ENCODE data around the gene CLDN14. TPM values are rescaled to one million over a fixed set of nuclear protein-coding genes. Genes with fewer than 3 reads are reported as not detected.

CLDN14 gene
- total RNA-seq, 1 donor from 2014 or later = not detected

- Histone ChIP-seq H3K4me3 (no peak overlapping the region), H3K9me3 (no peaks in the 10 kb centered on the region), H3K27me3 (no peaks in the 10 kb centered on the region), H3K36me3 (no peaks in the 10 kb centered on the region), H3K27ac (no peak overlapping the region), H3K4me1 (peaks cover 22% of the 10 kb centered on the region)
- no peak for DNase-seq (ENCODE audit: extremely low spot score in 2 of 2)
- intact Hi-C loops (cut with DNase I) = loop anchor here (5.0 kb wide), 1 partner anchor 427 kb away; no protein-coding TSS in a partner anchor
- TF ChIP-seq POLR2A (IDR thresholded peaks at IDR 0.05) = no peak
- TF ChIP-seq POLR2AphosphoS5 (IDR thresholded peaks at IDR 0.05; ENCODE audit: insufficient read depth in 1 of 2, low read depth in 1 of 2) = no peak
- TF ChIP-seq CTCF (IDR thresholded peaks at IDR 0.05) = no peak
Measured at GRCh38 chr21:36499578-36500471, 19.9 kb upstream of the CLDN14 start.

- TF ChIP-seq POLR2A (IDR thresholded peaks at IDR 0.05) = no peak
- TF ChIP-seq POLR2AphosphoS5 (IDR thresholded peaks at IDR 0.05; ENCODE audit: insufficient read depth in 1 of 2, low read depth in 1 of 2) = no peak
- no peak for TF ChIP-seq CTCF (IDR thresholded peaks at IDR 0.05)
- Histone ChIP-seq H3K36me3 (no peaks in the 10 kb centered on the region), H3K27me3 (no peaks in the 10 kb centered on the region), H3K4me1 (peaks cover 18% of the 10 kb centered on the region), H3K4me3 (no peak overlapping the region), H3K9me3 (no peaks in the 10 kb centered on the region), H3K27ac (no peak overlapping the region)
- DNase-seq (ENCODE audit: extremely low spot score in 2 of 2) = no peak
- intact Hi-C loops (cut with DNase I) = no loop called here
Measured at GRCh38 chr21:36494557-36494956, 14.6 kb upstream of the CLDN14 start.

- H3K9me3 ChIP-seq = no peaks in the 10 kb centered on the region
- TF ChIP-seq CTCF (IDR thresholded peaks at IDR 0.05) (no peak), POLR2A (IDR thresholded peaks at IDR 0.05) (no peak), POLR2AphosphoS5 (IDR thresholded peaks at IDR 0.05; ENCODE audit: insufficient read depth in 1 of 2, low read depth in 1 of 2) (no peak)
- H3K4me3 ChIP-seq = no peak overlapping the region
- H3K36me3 ChIP-seq = no peaks in the 10 kb centered on the region
- intact Hi-C loops (cut with DNase I) = no loop called here
- peaks cover 12% of the 10 kb centered on the region for H3K4me1 ChIP-seq
- peak overlapping the region; percentile 44 for H3K27ac ChIP-seq
- DNase-seq (ENCODE audit: extremely low spot score in 2 of 2) = no peak
- H3K27me3 ChIP-seq = no peaks in the 10 kb centered on the region
Measured at GRCh38 chr21:36491209-36491910, 11.4 kb upstream of the CLDN14 start.

- peaks cover 12% of the 10 kb centered on the region for H3K4me1 ChIP-seq
- TF ChIP-seq POLR2AphosphoS5 (IDR thresholded peaks at IDR 0.05; ENCODE audit: insufficient read depth in 1 of 2, low read depth in 1 of 2) (no peak), CTCF (IDR thresholded peaks at IDR 0.05) (no peak), POLR2A (IDR thresholded peaks at IDR 0.05) (no peak)
- H3K9me3 ChIP-seq = no peaks in the 10 kb centered on the region
- no peaks in the 10 kb centered on the region for H3K36me3 ChIP-seq
- H3K4me3 ChIP-seq = no peak overlapping the region
- no peaks in the 10 kb centered on the region for H3K27me3 ChIP-seq
- H3K27ac ChIP-seq = no peak overlapping the region
- no peak for DNase-seq (ENCODE audit: extremely low spot score in 2 of 2)
- intact Hi-C loops (cut with DNase I) = no loop called here
Measured at GRCh38 chr21:36489776-36490165, 9.8 kb upstream of the CLDN14 start.
